Neural progenitor cell (in vitro differentiated cells): ENCODE results near the gene RAD23B. TPM values are rescaled to one million over a fixed set of nuclear protein-coding genes. Genes with fewer than 3 reads are reported as not detected.

Experiments used
- DNase-seq: peaks from one replicate; pipeline ENCODE4 v3.0.0-alpha.2; 2016; ENCODE audit warnings: low spot score
- H2AFZ ChIP-seq: fragments of 200-600 bp; sonication (generic); replicated peaks from 2 replicates; pipeline ENCODE4 v1.6.1; 2016; ENCODE audit warnings: antibody characterized with exemption
- H3F3A ChIP-seq: fragments of 200-600 bp; sonication (generic); 2 replicates; pipeline ENCODE4 v1.6.1; 2016; ENCODE audit warnings: antibody characterized with exemption, low read depth
- H3K27ac ChIP-seq: fragments of 200-600 bp; sonication (generic); 2 replicates; pipeline ENCODE4 v1.5.1; 2016; ENCODE audit warnings: mild to moderate bottlenecking
- H3K27me3 ChIP-seq: fragments of 200-600 bp; sonication (generic); 2 replicates; pipeline ENCODE4 v1.6.1; 2016; ENCODE audit warnings: mild to moderate bottlenecking, moderate library complexity
- H3K36me3 ChIP-seq: fragments of 200-600 bp; sonication (generic); 2 replicates; pipeline ENCODE4 v1.5.1; 2016
- H3K4me1 ChIP-seq: fragments of 200-600 bp; sonication (generic); 2 replicates; pipeline ENCODE4 v1.6.1; 2016; ENCODE audit warnings: mixed run types
- H3K4me2 ChIP-seq: fragments of 200-600 bp; sonication (generic); 2 replicates; pipeline ENCODE4 v1.6.1; 2016
- H3K4me3 ChIP-seq: fragments of 200-600 bp; sonication (generic); 2 replicates; pipeline ENCODE4 v1.5.1; 2016
- H3K79me2 ChIP-seq: fragments of 200-600 bp; sonication (generic); 2 replicates; pipeline ENCODE4 v1.6.1; 2016; ENCODE audit warnings: low read depth
- H3K9ac ChIP-seq: fragments of 200-600 bp; sonication (generic); 2 replicates; pipeline ENCODE4 v1.6.1; 2016
- H3K9me3 ChIP-seq: fragments of 200-600 bp; sonication (generic); 2 replicates; pipeline ENCODE4 v1.5.1; 2016; ENCODE audit warnings: low read depth
- H4K20me1 ChIP-seq: fragments of 200-600 bp; sonication (generic); 2 replicates; pipeline ENCODE4 v1.6.1; 2016; ENCODE audit warnings: low read depth
- H3K27ac Mint-ChIP-seq: 3 replicates; pipeline ENCODE4 v1.8.0; 2021; ENCODE audit warnings: mixed read lengths
- H3K27me3 Mint-ChIP-seq: 2 replicates; pipeline ENCODE4 v1.8.0; 2022; ENCODE audit warnings: low read depth, mild to moderate bottlenecking, inconsistent platforms, moderate library complexity, mixed read lengths; ENCODE audit not compliant: insufficient read depth
- H3K36me3 Mint-ChIP-seq: 3 replicates; pipeline ENCODE4 v1.8.0; 2021; ENCODE audit warnings: mixed read lengths
- H3K4me1 Mint-ChIP-seq: 3 replicates; pipeline ENCODE4 v1.8.0; 2021; ENCODE audit warnings: mixed read lengths
- H3K4me3 Mint-ChIP-seq: 3 replicates; pipeline ENCODE4 v1.8.0; 2021; ENCODE audit warnings: mild to moderate bottlenecking, moderate library complexity, mixed read lengths
- H3K9me3 Mint-ChIP-seq: 3 replicates; pipeline ENCODE4 v1.8.0; 2020; ENCODE audit warnings: mixed read lengths
- CTCF ChIP-seq: fragments of 200-600 bp; sonication (generic); IDR thresholded peaks from 2 replicates; pipeline ENCODE4 v1.5.1; 2017; ENCODE audit warnings: antibody characterized with exemption, mild to moderate bottlenecking
- EZH2 ChIP-seq: fragments of 200-600 bp; sonication (generic); IDR thresholded peaks from 2 replicates; pipeline ENCODE4 v1.6.1; 2017; ENCODE audit warnings: antibody characterized with exemption, mild to moderate bottlenecking, moderate library complexity
- EZH2phosphoT487 ChIP-seq: fragments of 200-600 bp; sonication (generic); IDR thresholded peaks from 2 replicates; pipeline ENCODE4 v1.6.1; 2017; ENCODE audit warnings: antibody characterized with exemption
- total RNA-seq: library from RNA; depleted of rRNA; stranded (reverse); fragments of >200 nt; gene quantifications from 2 replicates; pipeline ENCODE4 v1.2.3, GENCODE V29; 2015; ENCODE audit warnings: low replicate concordance

RAD23B gene
- total RNA-seq, 1 donor from 2014 or later: 178 TPM

- Histone ChIP-seq H3K27me3 (no peaks in the 10 kb centered on the region), H3K36me3 (peaks cover 25% of the 10 kb centered on the region), H3K9me3 (no peaks in the 10 kb centered on the region), H3K79me2 (peaks cover 9% of the 10 kb centered on the region), H4K20me1 (peaks cover 11% of the 10 kb centered on the region), H3K4me3 (no peak overlapping the region), H3K27ac (no peak overlapping the region), H3F3A (no peaks in the 10 kb centered on the region), H3K4me1 (no peaks in the 10 kb centered on the region), H3K4me2 (no peak overlapping the region), H2AFZ (no peak overlapping the region), H3K9ac (no peak overlapping the region)
- Mint-ChIP-seq H3K4me1 (no peaks in the 10 kb centered on the region), H3K27ac (no peak overlapping the region), H3K27me3 (peaks cover 6% of the 10 kb centered on the region), H3K36me3 (peaks cover 54% of the 10 kb centered on the region), H3K9me3 (no peaks in the 10 kb centered on the region), H3K4me3 (no peak overlapping the region)
- no peak for DNase-seq
- TF ChIP-seq EZH2 (no peak), CTCF (no peak), EZH2phosphoT487 (no peak)
Observed at GRCh38 chr9:107332883-107333282, 49.8 kb downstream of the RAD23B start.

- Histone ChIP-seq H3K4me1 (no peaks in the 10 kb centered on the region), H3K4me2 (no peak overlapping the region), H2AFZ (no peak overlapping the region), H3K9me3 (no peaks in the 10 kb centered on the region), H3K27me3 (no peaks in the 10 kb centered on the region), H3K79me2 (peaks cover 4% of the 10 kb centered on the region), H3K27ac (no peak overlapping the region), H4K20me1 (peaks cover 7% of the 10 kb centered on the region), H3K9ac (no peak overlapping the region), H3F3A (no peaks in the 10 kb centered on the region), H3K4me3 (no peak overlapping the region), H3K36me3 (peaks cover 22% of the 10 kb centered on the region)
- H3K27me3 Mint-ChIP-seq: peaks cover 5% of the 10 kb centered on the region
- TF ChIP-seq EZH2: no peak
- H3K36me3 Mint-ChIP-seq: peaks cover 49% of the 10 kb centered on the region
- DNase-seq: no peak
- H3K4me3 Mint-ChIP-seq: no peak overlapping the region
- H3K27ac Mint-ChIP-seq: no peak overlapping the region
- H3K4me1 Mint-ChIP-seq: no peaks in the 10 kb centered on the region
- H3K9me3 Mint-ChIP-seq: no peaks in the 10 kb centered on the region
Observed at GRCh38 chr9:107333363-107333762, 50.3 kb downstream of the RAD23B start.

DNA sequence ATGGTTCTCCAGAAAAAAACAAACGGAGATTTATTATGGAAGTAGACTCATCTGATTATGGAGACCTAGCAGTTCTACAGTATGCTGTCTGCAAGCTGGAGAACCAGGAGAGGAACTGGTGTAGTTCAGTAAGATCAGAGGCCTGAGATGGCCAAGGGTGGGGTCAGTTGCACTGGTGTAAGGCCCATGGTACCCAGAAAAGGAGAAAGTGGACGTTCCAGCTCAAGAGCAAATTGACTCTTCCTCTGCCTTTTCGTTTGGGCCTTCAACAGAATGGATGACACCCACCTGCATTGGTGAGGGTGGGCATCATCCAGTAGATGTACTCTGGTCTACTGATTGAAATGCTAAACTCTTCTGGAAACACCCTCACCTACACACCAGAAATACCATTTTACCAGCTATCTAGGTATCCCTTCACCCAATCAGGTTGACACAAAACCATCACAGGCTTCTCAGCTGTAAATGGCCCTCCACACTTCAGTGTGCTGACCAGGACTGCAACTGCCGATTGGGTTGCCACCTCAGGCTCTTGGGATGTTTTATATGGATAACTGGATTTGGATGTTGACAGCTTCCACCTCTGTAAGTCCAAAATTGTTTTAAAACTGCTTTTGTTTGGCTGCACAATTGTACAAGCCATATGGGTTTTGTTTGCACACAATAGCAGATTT is 51.2 kb downstream of the RAD23B start:
- Histone ChIP-seq H3K9ac (no peak overlapping the region), H3K36me3 (peaks cover 16% of the 10 kb centered on the region)
- H3K9me3 Mint-ChIP-seq: no peaks in the 10 kb centered on the region

More for the DNA sequence above, 51.2 kb downstream of the RAD23B start:
- Mint-ChIP-seq H3K27ac (peak overlapping the region; percentile 52), H3K4me3 (no peak overlapping the region), H3K27me3 (peaks cover 5% of the 10 kb centered on the region), H3K36me3 (peaks cover 44% of the 10 kb centered on the region), H3K4me1 (no peaks in the 10 kb centered on the region)
- H3K4me1 ChIP-seq: no peaks in the 10 kb centered on the region
- H3F3A ChIP-seq: no peaks in the 10 kb centered on the region
- no peaks in the 10 kb centered on the region for H3K27me3 ChIP-seq
- H3K9me3 ChIP-seq: no peaks in the 10 kb centered on the region
- no peak overlapping the region for H3K27ac ChIP-seq
- DNase-seq: no peak
- H3K4me2 ChIP-seq: no peak overlapping the region
- no peak overlapping the region for H3K4me3 ChIP-seq
- TF ChIP-seq EZH2: no peak
- no peak for TF ChIP-seq EZH2phosphoT487
- TF ChIP-seq CTCF: no peak
- no peak overlapping the region for H2AFZ ChIP-seq
- H3K79me2 ChIP-seq: no peaks in the 10 kb centered on the region
- peaks cover 2% of the 10 kb centered on the region for H4K20me1 ChIP-seq
